Chondrocyte (in vitro differentiated cells): Measurements from ENCODE around the gene PPIA. TPM values are rescaled to one million over a fixed set of nuclear protein-coding genes. Genes with fewer than 3 reads are reported as not detected.
"Not testable (repeated sequence)": the region's sequence is repeated elsewhere in the genome, so short reads cannot be mapped to it uniquely, and the experiment has no call there.

ENCODE experiments used
- DNase-seq: peaks from one replicate; pipeline ENCODE4 v3.0.0; 2021; ENCODE audit warnings: mixed read lengths, low spot score
- H3K27ac Mint-ChIP-seq: one replicate; pipeline ENCODE4 v1.8.0; 2021; ENCODE audit warnings: mild to moderate bottlenecking, moderate library complexity, mixed read lengths; ENCODE audit not compliant: unreplicated experiment
- H3K27me3 Mint-ChIP-seq: 2 replicates; pipeline ENCODE4 v1.8.0; 2021; ENCODE audit warnings: low read depth, mixed read lengths
- H3K36me3 Mint-ChIP-seq: 2 replicates; pipeline ENCODE4 v1.8.0; 2021; ENCODE audit warnings: low read depth, mixed read lengths
- H3K4me1 Mint-ChIP-seq: 2 replicates; pipeline ENCODE4 v1.8.0; 2021; ENCODE audit warnings: low read depth, mild to moderate bottlenecking, mixed read lengths
- H3K4me3 Mint-ChIP-seq: one replicate; pipeline ENCODE4 v1.8.0; 2021; ENCODE audit warnings: mild to moderate bottlenecking, moderate library complexity, mixed read lengths; ENCODE audit not compliant: unreplicated experiment
- H3K9me3 Mint-ChIP-seq: 2 replicates; pipeline ENCODE4 v1.8.0; 2021; ENCODE audit warnings: low read depth, mixed read lengths
- CTCF ChIP-seq: fragments of 200-600 bp; sonication (generic); IDR thresholded peaks from 2 replicates; pipeline ENCODE4 v1.5.0; 2021; ENCODE audit warnings: antibody characterized with exemption, mild to moderate bottlenecking, moderate library complexity
- total RNA-seq: library from RNA; stranded (reverse); gene quantifications from 3 replicates; pipeline ENCODE4 v1.2.1, GENCODE V29; 2021

Gene PPIA
- total RNA-seq, 1 donor from 2014 or later: 1,479 TPM

- H3K9me3 Mint-ChIP-seq: no peaks in the 10 kb centered on the region
- no peaks in the 10 kb centered on the region for H3K36me3 Mint-ChIP-seq
- no peaks in the 10 kb centered on the region for H3K27me3 Mint-ChIP-seq
- H3K27ac Mint-ChIP-seq: no peak overlapping the region
- peaks cover 9% of the 10 kb centered on the region for H3K4me1 Mint-ChIP-seq
- H3K4me3 Mint-ChIP-seq: no peak overlapping the region
- DNase-seq: no peak
- no peak for TF ChIP-seq CTCF
These were observed 22.8 kb downstream of the PPIA start for GRCh38 chr7:44819292-44819691.

- no peak for DNase-seq
- H3K27ac Mint-ChIP-seq: no peak overlapping the region
- no peak for TF ChIP-seq CTCF
- peaks cover 9% of the 10 kb centered on the region for H3K4me1 Mint-ChIP-seq
- no peaks in the 10 kb centered on the region for H3K27me3 Mint-ChIP-seq
- H3K36me3 Mint-ChIP-seq: peaks cover 6% of the 10 kb centered on the region
- no peak overlapping the region for H3K4me3 Mint-ChIP-seq
- H3K9me3 Mint-ChIP-seq: no peaks in the 10 kb centered on the region
These were observed 26.8 kb downstream of the PPIA start for GRCh38 chr7:44823255-44823781.

- Mint-ChIP-seq H3K4me1 (peaks cover 9% of the 10 kb centered on the region), H3K36me3 (peaks cover 8% of the 10 kb centered on the region), H3K27ac (peak overlapping the region; percentile 9), H3K9me3 (no peaks in the 10 kb centered on the region), H3K27me3 (no peaks in the 10 kb centered on the region), H3K4me3 (no peak overlapping the region)
- no peak for DNase-seq
- TF ChIP-seq CTCF: no peak
These were observed 28.5 kb downstream of the PPIA start for GRCh38 chr7:44824894-44825526.

- no peak for DNase-seq
- TF ChIP-seq CTCF: no peak
- no peak overlapping the region for H3K4me3 Mint-ChIP-seq
- peak overlapping the region; percentile 17 for H3K27ac Mint-ChIP-seq
- no peaks in the 10 kb centered on the region for H3K9me3 Mint-ChIP-seq
- peaks cover 10% of the 10 kb centered on the region for H3K36me3 Mint-ChIP-seq
- no peaks in the 10 kb centered on the region for H3K27me3 Mint-ChIP-seq
- H3K4me1 Mint-ChIP-seq: peaks cover 9% of the 10 kb centered on the region
These were observed 31.1 kb downstream of the PPIA start for GRCh38 chr7:44827567-44827966.

- peaks cover 7% of the 10 kb centered on the region for H3K36me3 Mint-ChIP-seq
- no peak overlapping the region for H3K4me3 Mint-ChIP-seq
- no peaks in the 10 kb centered on the region for H3K9me3 Mint-ChIP-seq
- no peaks in the 10 kb centered on the region for H3K27me3 Mint-ChIP-seq
- peaks cover 8% of the 10 kb centered on the region for H3K4me1 Mint-ChIP-seq
- DNase-seq: no peak
- H3K27ac Mint-ChIP-seq: no peak overlapping the region
- no peak for TF ChIP-seq CTCF
These were observed 42.3 kb downstream of the PPIA start for GRCh38 chr7:44838751-44839150.

- not testable (repeated sequence) for H3K27me3 Mint-ChIP-seq, H3K9me3 Mint-ChIP-seq, H3K27ac Mint-ChIP-seq, H3K4me3 Mint-ChIP-seq, H3K36me3 Mint-ChIP-seq, DNase-seq
- H3K4me1 Mint-ChIP-seq: peaks cover 40% of the 10 kb centered on the region
These were observed 46.2 kb downstream of the PPIA start for GRCh38 chr7:44842675-44843074.

- not testable (repeated sequence) for H3K9me3 Mint-ChIP-seq, H3K27ac Mint-ChIP-seq, DNase-seq, H3K4me3 Mint-ChIP-seq, H3K36me3 Mint-ChIP-seq, H3K27me3 Mint-ChIP-seq
- peaks cover 42% of the 10 kb centered on the region for H3K4me1 Mint-ChIP-seq
These were observed 47.0 kb downstream of the PPIA start for GRCh38 chr7:44843440-44843839.
